ENCODE data around the gene RBM17.
"Not testable (repeated sequence)": the region's sequence is repeated elsewhere in the genome, so short reads cannot be mapped to it uniquely, and the experiment has no call there.

The RBM17 gene

DNA sequence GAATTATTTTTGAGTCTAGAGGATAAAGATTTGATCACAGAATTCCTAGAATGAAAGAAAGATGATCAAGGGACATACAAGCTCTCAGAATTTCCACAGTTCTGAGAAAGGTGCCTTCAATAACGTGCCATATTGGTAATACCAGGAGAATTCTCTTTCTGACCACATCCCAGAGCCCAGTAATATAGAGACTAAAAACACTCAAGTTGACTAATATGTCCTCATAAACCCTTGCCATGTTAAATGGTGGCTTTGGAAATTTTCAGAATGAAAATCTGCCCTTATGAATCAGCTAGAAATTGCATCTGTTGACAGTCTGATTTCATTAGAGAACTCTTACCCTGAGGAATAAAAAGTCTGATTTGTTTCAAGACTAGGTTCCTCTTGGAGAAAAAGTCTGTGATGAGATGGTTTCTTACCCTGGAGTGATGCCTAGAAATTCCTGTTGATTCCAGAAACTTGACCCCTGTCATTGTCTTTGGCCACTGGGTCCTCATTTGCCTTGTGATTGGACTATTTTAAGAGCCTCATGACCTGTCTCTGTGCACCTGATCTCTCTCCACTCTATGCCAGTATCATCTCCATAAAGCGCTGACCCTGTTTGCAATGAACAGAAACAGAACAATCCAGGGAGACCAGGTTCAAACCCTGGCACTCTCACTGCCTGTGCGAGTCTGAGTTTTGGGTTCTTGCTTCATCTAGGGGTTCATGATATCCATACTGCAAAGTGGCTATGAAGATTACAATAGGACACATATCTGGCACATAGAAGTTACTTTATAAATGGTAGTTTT, 30.0 kb upstream of the RBM17 start:
- DNase-seq = no peak

DNA sequence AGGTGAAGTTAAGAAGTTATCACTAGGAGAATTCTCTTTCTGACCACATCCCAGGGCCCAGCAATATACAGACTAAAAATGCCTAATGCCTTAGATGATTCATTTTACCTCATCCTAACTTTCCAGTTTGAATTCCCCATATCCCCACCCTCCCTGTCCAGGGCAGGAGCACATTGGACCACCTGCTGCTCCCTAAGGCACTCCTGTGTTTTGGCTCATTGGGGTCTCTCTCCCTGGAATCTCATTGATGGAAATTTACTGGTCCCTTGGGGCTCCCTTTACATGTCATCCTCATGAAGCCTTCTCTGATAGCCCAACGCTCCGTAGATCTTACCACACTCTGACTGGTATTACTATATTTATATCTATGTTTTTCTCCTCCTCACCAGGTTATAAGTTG, 29.3 kb upstream of the RBM17 start:
- no peak for DNase-seq

GRCh38 chr10:6061056-6061455, 27.8 kb upstream of the RBM17 start:
- no peak for DNase-seq

DNA sequence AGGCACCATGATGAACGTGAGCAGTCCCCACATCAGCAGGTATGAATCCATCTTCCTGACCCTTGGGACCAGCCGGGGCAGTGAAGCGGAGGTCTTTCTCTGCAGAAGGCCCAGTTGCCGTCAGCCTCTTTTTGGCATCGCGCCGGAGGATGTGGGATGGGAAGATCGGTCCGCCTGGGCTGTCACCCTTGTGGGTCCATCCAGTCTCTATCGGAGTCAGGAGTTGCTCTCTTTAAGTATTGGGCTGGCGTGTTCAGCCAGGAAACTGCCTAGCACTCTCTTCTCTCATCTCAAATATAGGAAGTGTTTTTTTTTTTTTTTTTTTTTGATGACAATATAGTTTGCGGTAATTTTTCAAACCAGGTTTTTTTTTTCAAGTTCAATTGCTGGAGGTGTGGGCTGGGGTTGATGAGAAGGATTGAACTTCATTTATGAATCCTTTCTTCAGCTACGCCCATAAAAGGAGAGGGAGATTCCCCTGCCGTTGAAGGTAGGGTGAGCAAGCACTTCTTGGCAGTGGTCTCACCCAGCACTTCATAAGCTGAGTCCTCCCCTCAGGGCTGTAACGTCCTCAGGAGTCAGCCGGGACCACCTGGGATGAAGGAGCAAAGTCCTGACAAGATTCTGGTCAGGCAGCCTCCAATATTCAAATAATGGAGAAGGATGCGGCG, 26.6 kb upstream of the RBM17 start, which contains the start of gene IL2RA:
Gene IL2RA, minus strand, starts transcription at position 267 of the 671 bp plus-strand sequence. Its CDS starts 216 bp downstream, at position 51.
- no peak for DNase-seq

- no peak for DNase-seq
These were observed 24.7 kb upstream of the RBM17 start for GRCh38 chr10:6064119-6064518.

DNA sequence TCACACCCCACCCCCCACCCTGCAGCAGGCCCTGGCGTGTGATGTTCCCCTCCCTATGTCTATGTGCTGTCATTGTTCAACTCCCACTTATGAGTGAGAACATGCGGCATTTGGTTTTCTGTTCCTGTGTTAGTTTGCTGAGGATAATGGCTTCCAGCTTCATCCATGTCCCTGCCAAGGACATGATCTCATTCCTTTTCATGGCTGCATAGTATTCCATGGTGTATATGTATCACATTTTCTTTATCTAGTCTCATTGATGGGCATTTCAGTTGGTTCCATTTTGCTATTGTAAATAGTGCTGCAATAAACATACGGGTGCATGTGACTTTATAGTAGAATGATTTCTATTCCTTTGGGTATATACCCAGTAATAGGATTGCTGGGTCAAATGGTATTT, 24.1 kb upstream of the RBM17 start:
- not testable (repeated sequence) for DNase-seq

DNA sequence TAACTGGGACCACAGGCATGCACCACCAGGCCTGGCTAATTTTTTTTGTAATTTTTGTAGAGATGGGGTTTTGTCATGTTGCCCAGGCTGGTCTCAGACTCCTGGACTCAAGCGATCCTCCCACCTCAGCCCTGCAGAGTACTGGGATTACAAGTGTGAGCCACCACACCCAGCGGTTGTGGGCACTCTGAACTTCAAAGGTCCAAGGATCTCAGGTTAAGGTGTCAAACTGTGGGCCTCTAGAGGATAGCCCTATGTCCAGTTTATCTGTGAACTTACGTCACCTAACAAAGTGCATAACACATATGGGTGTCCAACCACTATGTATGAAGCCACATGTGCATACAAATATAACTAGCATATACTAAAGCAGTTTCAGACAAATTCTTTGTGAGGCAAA, 23.4 kb upstream of the RBM17 start:
- no peak for DNase-seq

DNA sequence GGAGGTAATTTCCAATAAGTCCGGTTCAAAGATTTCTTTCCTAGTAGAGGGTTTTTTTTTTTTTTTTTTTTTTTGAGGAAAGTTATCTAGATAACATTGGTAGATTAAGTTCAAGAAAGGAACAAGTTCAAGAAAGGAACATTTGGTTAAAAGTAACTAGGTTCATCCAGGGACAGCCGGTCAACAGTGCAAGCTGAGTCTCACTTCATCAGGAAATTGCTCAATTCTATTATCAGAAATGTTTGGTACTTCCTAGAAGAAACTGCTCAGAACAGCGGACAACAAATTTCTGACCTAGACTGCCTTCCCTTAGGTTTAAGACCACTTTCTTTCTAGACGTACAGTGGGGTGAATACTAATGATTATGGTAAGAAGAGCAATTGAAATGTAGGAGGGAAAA, 23.0 kb upstream of the RBM17 start:
- DNase-seq = no peak

DNA sequence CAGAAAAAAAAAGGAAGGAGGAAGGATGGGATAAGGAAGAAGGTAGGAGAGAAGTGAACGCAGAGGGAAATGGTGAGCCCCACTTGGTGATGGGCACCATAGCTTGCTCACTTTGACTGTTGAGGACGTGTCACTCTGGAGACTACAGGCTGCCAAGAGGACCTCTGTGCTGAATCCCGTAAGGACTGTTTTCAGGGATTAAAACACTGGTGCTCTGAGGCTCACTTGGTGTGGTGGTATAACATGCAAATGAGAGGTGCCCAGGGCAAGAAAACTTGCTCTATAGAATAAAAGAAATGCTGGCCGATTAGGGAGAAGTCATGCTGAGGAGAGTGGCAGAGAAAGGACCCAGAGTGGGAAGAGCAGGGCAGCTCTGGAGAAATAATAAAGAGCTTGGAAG, 21.4 kb upstream of the RBM17 start:
- no peak for DNase-seq

DNA sequence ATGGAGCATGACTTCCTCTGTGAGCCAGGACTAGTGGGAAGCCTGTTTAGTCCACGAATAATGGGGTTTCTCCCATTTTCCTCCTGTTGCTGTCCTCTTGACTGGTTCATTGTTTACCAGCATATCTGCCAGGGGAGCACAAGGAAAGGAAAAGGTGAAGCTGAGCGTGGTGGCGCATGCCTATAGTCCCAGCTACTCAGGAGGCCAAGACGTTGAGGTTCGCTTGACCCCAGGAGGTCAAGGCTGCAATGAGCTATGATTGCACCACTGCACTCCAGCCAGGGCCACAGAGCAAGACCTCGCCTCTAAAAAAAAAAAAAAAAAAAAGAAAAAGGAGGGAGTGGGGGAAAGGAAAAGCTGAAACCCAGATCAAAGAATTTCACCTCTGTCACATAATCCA, 20.8 kb upstream of the RBM17 start:
- no peak for DNase-seq

GRCh38 chr10:6068422-6068821, 20.4 kb upstream of the RBM17 start:
- DNase-seq = no peak

DNA sequence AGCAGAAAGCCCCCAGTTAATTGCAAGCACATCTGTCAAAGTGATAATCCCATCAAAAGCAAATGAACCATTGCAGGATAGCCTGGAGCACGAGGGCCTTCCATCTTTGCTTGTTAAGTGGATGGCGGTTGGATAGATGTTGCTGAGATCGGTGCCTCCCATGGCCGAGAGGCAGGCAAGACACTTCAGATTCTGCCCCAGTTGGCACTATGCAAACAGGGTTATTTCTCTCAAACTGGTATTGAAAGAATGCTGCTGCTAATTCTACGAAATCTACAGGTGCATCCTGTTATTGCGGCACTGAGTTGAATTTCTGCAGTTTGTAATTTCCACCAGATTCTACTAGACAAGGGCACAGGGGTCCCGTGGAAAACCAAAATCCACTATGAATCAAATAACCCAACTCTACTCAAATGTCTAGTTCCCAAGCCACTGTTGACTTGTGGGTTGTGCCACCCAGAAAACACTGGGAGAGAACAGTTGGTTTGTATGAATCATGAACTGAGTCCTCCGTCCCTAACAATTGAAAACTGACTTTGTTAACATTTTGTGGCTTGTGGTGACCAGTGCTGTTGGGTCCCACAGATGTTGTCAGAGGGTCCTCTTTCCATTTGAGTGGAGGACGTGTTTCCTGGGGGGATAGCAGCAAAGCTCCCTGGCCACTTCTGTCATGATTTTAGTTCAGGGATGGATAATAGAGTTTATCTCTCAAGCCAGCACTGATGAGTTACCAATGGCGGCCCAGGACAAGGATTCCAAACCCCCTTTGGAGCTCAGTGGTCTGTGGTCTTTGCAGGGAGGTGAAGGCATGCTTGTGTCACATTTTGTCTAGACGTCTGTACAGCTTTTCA, 19.5 kb upstream of the RBM17 start:
- no peak for DNase-seq

- peak; percentile 50 for DNase-seq
These were observed 18.2 kb upstream of the RBM17 start for GRCh38 chr10:6070660-6071059.

GRCh38 chr10:6071181-6072175, 17.4 kb upstream of the RBM17 start:
- DNase-seq = no peak

DNA sequence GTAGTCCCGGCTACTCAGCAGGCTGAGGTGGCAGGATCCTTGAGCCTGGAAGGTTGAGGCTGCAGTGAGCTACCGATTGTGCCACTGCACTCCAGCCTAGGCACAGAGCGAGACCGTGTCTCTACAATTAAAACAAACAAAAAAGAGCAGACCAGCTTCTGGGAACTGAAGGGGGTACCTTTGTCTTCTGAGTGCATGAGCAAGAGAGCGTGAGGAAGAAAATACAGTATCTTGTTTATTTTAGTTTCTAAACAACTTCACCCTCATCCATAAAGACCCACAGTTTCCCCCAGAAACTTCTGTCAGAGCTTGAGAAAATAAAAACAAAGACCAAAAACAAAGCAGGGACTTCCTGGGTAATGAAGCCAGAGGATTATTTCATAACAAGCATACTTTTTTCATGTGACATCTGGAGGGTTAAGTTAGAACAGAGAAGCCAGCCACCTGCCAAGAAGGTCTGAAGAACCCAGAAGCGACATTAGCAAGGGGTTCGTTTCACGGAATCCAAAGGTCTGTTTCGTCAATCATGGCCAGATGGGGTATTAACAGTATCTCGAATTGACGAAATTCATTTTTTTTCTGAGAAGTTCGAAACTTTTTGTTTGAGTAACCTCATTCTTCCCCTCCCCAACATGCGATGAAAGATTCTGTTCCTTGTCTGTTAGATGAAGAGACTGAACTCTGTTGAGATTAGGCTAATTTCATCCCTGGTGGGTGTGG, 16.5 kb upstream of the RBM17 start:
- DNase-seq = no peak

GRCh38 chr10:6074489-6075301, 14.1 kb upstream of the RBM17 start:
- no peak for DNase-seq

DNA sequence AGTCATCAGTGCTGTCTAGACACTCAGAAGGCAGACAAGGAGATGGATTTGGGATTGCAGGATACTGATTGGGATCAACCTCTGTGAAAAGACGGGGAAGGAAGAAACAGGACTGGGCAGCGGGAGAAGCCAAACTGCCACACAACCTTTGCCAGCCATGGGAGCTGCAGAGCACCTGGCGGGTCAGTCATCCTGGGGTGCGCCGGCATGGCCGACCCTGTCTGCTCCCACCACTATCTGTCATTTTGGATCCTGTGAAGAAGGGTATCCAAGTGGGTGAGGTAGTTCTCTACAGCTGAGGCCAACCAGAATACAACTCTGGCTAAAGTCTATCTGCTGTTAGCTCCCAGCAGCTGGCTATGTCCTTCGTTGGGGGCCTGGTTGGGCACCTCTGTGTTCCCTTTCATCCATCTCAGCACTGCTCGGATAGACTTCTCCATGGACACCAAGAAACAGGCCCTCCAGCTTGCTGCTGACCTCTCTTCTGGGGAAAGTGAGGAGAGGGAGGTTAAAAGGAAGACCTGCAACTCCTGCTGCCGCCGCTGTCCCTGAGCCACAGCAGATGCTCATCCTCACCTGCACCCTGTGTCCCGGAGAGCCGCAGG, 11.7 kb upstream of the RBM17 start:
- no peak for DNase-seq

- no peak for DNase-seq
These were observed 9.8 kb upstream of the RBM17 start for GRCh38 chr10:6079044-6079443.

DNA sequence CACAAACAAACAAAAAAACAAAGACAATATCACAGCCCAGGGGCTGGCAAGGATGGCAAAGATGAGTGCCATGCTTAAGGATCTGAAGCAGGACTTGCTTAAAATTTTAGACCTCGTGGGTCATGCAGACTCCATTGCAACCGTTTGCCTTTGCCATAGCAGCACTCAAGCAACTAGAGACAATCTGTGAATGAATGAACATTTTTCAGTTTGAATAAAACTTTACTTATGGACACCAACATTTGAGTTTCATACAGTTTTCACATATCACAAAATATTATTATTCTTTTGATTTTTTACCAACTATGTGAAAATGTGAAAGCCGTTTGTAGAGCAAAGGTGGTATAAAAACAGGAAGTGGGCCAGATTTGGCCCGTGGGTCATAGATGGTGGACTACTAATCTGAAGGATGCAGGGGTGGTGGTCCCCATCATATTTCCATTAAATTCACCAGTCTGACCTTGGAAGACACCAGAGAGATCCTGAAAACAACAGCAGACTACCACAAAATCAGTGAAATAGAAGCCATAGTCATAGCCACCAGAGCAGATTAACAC, 8.3 kb upstream of the RBM17 start:
- DNase-seq = no peak
